Activated CD8-positive, alpha-beta memory T cell treated with anti-CD3 and anti-CD28 coated beads, Interleukin-2, amount 50 U/mL, for 48 hours (primary cell): ENCODE results near the gene MUCL3.
"Not testable (repeated sequence)": the region's sequence is repeated elsewhere in the genome, so short reads cannot be mapped to it uniquely, and the experiment has no call there.

Experiments used
- DNase-seq: peaks from one replicate; pipeline ENCODE4 v3.0.0-alpha.2; 2020

The MUCL3 gene

GRCh38 chr6:30942338-30943060, 1.7 kb downstream of the MUCL3 start:
- DNase-seq: no peak

- no peak for DNase-seq
Observed at GRCh38 chr6:30944051-30944450, 3.3 kb downstream of the MUCL3 start.

- DNase-seq: no peak
Observed at GRCh38 chr6:30945281-30945680, 4.5 kb downstream of the MUCL3 start.

- no peak for DNase-seq
Observed at GRCh38 chr6:30947231-30947630, 6.5 kb downstream of the MUCL3 start.

- DNase-seq: no peak
Observed at GRCh38 chr6:30948811-30949210, 8.0 kb downstream of the MUCL3 start.

GRCh38 chr6:30951907-30952469, 11.2 kb downstream of the MUCL3 start:
- DNase-seq: no peak

- DNase-seq: no peak
Observed at GRCh38 chr6:30954631-30955366, 14.0 kb downstream of the MUCL3 start.

- DNase-seq: peak; percentile 92
Observed at GRCh38 chr6:30955367-30956042, 14.7 kb downstream of the MUCL3 start.

GRCh38 chr6:30957716-30958115, 16.9 kb downstream of the MUCL3 start:
- DNase-seq: no peak

- DNase-seq: no peak
Observed at GRCh38 chr6:30960907-30961673, 20.3 kb downstream of the MUCL3 start.

GRCh38 chr6:30962716-30963115, 21.9 kb downstream of the MUCL3 start:
- DNase-seq: no peak

- DNase-seq: no peak
Observed at GRCh38 chr6:30963641-30964040, 22.9 kb downstream of the MUCL3 start.

GRCh38 chr6:30964075-30964474, 23.3 kb downstream of the MUCL3 start:
- no peak for DNase-seq

- no peak for DNase-seq
Observed at GRCh38 chr6:30965140-30965601, 24.4 kb downstream of the MUCL3 start.

- DNase-seq: no peak
Observed at GRCh38 chr6:30966154-30966553, 25.4 kb downstream of the MUCL3 start.

- not testable (repeated sequence) for DNase-seq
Observed at GRCh38 chr6:30969171-30969570, 28.4 kb downstream of the MUCL3 start.

- DNase-seq: no peak
Observed at GRCh38 chr6:30970946-30971345, 30.2 kb downstream of the MUCL3 start.

- no peak for DNase-seq
Observed at GRCh38 chr6:30972816-30973215, 32.0 kb downstream of the MUCL3 start.

- DNase-seq: no peak
Observed at GRCh38 chr6:30974490-30975252, 33.9 kb downstream of the MUCL3 start.

- DNase-seq: no peak
Observed at GRCh38 chr6:30979141-30979540, 38.4 kb downstream of the MUCL3 start.

- DNase-seq: no peak
Observed at GRCh38 chr6:30979690-30980089, 38.9 kb downstream of the MUCL3 start.
